Measurements from ENCODE around the gene MGAT4A.

MGAT4A gene

DNA sequence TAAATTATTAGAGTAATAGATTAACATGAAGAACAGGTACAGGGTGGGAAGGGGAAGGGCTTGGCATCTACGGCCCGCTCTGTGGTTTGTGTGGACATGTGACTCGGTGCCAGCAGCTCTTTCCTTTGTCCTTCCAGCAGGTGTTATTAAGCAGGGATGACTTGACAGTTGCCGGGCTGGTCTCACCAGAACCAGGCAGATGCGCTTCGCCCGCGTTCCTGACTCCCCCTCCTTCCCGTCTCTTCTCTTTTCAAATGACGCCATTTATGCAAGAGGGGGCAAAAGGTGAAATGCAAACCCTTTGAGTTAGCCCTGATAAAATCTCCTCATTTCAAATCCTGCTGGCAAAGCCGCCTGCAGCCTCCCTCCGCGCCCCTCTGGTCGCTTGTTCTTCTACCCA, 38.9 kb upstream of the MGAT4A start:
- peaks cover 5% of the 10 kb centered on the region; the same call in 1 of the 2 replicates for H3K4me1 ChIP-seq (ENCODE audit: low read length)

DNA sequence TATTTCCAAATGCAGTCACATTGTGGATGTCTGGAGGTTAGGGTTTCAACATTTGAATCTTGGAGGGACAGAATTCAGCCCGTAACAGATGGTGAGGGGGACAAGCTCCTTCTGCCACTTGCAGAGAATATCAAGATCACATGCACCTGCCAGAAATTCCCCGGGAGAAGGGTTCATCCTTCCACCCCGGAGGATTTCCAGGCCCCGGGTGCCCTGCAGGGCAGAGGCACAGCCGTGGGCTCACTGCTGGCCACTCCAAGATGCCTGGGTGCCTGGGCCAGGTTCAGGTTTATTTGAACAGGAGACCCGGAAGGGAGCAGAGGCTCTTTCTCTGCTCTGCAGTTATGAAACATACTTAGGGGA, 38.2 kb upstream of the MGAT4A start:
- Histone ChIP-seq H3K27me3 (replicated peaks; ENCODE audit: insufficient read depth, low read length) (no peaks in the 10 kb centered on the region), H3K9me3 (replicated peaks; ENCODE audit: insufficient read depth, low read length) (no peaks in the 10 kb centered on the region), H3K79me2 (ENCODE audit: low read length) (no peaks in the 10 kb centered on the region), H3K4me1 (ENCODE audit: low read length) (peaks cover 5% of the 10 kb centered on the region; the same call in 1 of the 2 replicates), H3K27ac (ENCODE audit: low read length) (no peak overlapping the region), H3F3A (ENCODE audit: insufficient read depth, low read length) (no peaks in the 10 kb centered on the region), H3K4me2 (ENCODE audit: low read depth, low read length) (no peak overlapping the region), H3K9ac (ENCODE audit: low read length) (no peak overlapping the region), H3K4me3 (ENCODE audit: low read length) (no peak overlapping the region), H4K20me1 (ENCODE audit: insufficient read depth, low read length) (no peaks in the 10 kb centered on the region), H2AFZ (ENCODE audit: low read length) (no peak overlapping the region), H3K36me3 (replicated peaks; ENCODE audit: insufficient read depth, low read length) (no peaks in the 10 kb centered on the region), H3K9me2 (replicated peaks; ENCODE audit: insufficient read depth, low read length) (no peaks in the 10 kb centered on the region)
- no peak for DNase-seq
- TF ChIP-seq EZH2 (optimal IDR thresholded peaks at IDR 0.05; ENCODE audit: low read depth, low read length) (no peak), EZH2phosphoT487 (IDR thresholded peaks at IDR 0.05; ENCODE audit: low read length) (no peak)
- TF ChIP-seq, protein P1, sequence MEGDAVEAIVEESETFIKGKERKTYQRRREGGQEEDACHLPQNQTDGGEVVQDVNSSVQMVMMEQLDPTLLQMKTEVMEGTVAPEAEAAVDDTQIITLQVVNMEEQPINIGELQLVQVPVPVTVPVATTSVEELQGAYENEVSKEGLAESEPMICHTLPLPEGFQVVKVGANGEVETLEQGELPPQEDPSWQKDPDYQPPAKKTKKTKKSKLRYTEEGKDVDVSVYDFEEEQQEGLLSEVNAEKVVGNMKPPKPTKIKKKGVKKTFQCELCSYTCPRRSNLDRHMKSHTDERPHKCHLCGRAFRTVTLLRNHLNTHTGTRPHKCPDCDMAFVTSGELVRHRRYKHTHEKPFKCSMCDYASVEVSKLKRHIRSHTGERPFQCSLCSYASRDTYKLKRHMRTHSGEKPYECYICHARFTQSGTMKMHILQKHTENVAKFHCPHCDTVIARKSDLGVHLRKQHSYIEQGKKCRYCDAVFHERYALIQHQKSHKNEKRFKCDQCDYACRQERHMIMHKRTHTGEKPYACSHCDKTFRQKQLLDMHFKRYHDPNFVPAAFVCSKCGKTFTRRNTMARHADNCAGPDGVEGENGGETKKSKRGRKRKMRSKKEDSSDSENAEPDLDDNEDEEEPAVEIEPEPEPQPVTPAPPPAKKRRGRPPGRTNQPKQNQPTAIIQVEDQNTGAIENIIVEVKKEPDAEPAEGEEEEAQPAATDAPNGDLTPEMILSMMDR (IDR thresholded peaks at IDR 0.05; ENCODE audit: low read length): no peak

More for the DNA sequence above, 38.9 kb upstream of the MGAT4A start:
- H3K4me2 ChIP-seq (ENCODE audit: low read depth, low read length): no peak overlapping the region
- no peaks in the 10 kb centered on the region for H3K79me2 ChIP-seq (ENCODE audit: low read length)
- H2AFZ ChIP-seq (ENCODE audit: low read length): no peak overlapping the region
- H3K27me3 ChIP-seq (replicated peaks; ENCODE audit: insufficient read depth, low read length): no peaks in the 10 kb centered on the region
- no peaks in the 10 kb centered on the region for H3F3A ChIP-seq (ENCODE audit: insufficient read depth, low read length)
- H3K9me2 ChIP-seq (replicated peaks; ENCODE audit: insufficient read depth, low read length): no peaks in the 10 kb centered on the region
- no peak for DNase-seq
- no peaks in the 10 kb centered on the region for H3K36me3 ChIP-seq (replicated peaks; ENCODE audit: insufficient read depth, low read length)
- H3K4me3 ChIP-seq (ENCODE audit: low read length): no peak overlapping the region
- H3K9ac ChIP-seq (ENCODE audit: low read length): no peak overlapping the region
- H3K27ac ChIP-seq (ENCODE audit: low read length): no peak overlapping the region
- TF ChIP-seq, protein P1 (IDR thresholded peaks at IDR 0.05; ENCODE audit: low read length): no peak
- TF ChIP-seq EZH2phosphoT487 (IDR thresholded peaks at IDR 0.05; ENCODE audit: low read length) (no peak), EZH2 (optimal IDR thresholded peaks at IDR 0.05; ENCODE audit: low read depth, low read length) (no peak)
- no peaks in the 10 kb centered on the region for H4K20me1 ChIP-seq (ENCODE audit: insufficient read depth, low read length)
- no peaks in the 10 kb centered on the region for H3K9me3 ChIP-seq (replicated peaks; ENCODE audit: insufficient read depth, low read length)

DNA sequence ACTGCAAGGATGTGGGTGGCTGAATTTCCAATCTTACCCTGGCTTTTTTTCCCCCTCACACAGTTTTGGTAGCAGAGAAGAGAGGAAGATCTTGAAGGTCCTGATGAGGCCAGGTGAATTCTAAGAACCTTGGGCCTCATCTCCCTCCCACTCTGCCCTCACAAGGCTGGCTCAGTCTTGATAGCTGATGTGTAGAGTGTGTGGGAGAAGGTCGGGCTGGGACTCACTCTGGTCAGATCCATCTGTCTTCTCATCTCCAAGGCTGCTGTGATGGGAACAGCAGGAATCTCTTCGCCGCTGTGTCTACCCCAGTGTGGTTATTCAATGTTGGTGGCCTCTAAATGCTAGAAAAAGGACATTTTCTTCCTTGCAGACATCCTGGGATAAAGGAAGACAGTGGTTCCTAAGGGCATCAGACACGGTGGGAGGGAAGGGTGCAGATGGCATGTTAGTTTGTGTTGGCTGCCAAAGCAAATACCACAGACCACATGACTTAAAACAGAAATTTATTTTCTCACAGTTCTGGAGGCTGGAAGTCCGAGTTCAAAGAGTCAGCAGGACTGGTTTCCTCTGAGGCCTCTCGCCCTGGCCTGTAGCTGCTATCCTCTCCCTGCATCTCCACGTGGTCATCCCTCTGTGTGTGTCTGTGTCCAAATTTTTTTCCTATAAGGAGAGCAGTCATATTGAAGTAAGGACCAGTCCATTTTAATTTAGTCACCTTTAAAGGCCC, 37.6 kb upstream of the MGAT4A start:
- no peak for TF ChIP-seq EZH2 (optimal IDR thresholded peaks at IDR 0.05; ENCODE audit: low read depth, low read length)
- TF ChIP-seq, protein P1 (IDR thresholded peaks at IDR 0.05; ENCODE audit: low read length): no peak
- TF ChIP-seq EZH2phosphoT487 (IDR thresholded peaks at IDR 0.05; ENCODE audit: low read length): no peak
- H3K36me3 ChIP-seq (replicated peaks; ENCODE audit: insufficient read depth, low read length): no peaks in the 10 kb centered on the region
- no peaks in the 10 kb centered on the region for H3F3A ChIP-seq (ENCODE audit: insufficient read depth, low read length)
- H3K9me3 ChIP-seq (replicated peaks; ENCODE audit: insufficient read depth, low read length): no peaks in the 10 kb centered on the region
- H3K4me2 ChIP-seq (ENCODE audit: low read depth, low read length): no peak overlapping the region
- no peak overlapping the region for H3K9ac ChIP-seq (ENCODE audit: low read length)
- H2AFZ ChIP-seq (ENCODE audit: low read length): no peak overlapping the region
- DNase-seq: no peak
- no peaks in the 10 kb centered on the region for H4K20me1 ChIP-seq (ENCODE audit: insufficient read depth, low read length)
- no peak overlapping the region for H3K4me3 ChIP-seq (ENCODE audit: low read length)
- H3K27ac ChIP-seq (ENCODE audit: low read length): no peak overlapping the region
- no peaks in the 10 kb centered on the region for H3K27me3 ChIP-seq (replicated peaks; ENCODE audit: insufficient read depth, low read length)
- no peaks in the 10 kb centered on the region for H3K9me2 ChIP-seq (replicated peaks; ENCODE audit: insufficient read depth, low read length)
- H3K4me1 ChIP-seq (ENCODE audit: low read length): peaks cover 5% of the 10 kb centered on the region; the same call in 1 of the 2 replicates
- H3K79me2 ChIP-seq (ENCODE audit: low read length): no peaks in the 10 kb centered on the region

Measured in MM.1S (cell line).